Stimulated activated CD8-positive, alpha-beta memory T cell treated with anti-CD3 and anti-CD28 coated beads, Interleukin-7, amount 100 ng/mL, for 4 hours (primary cell): ENCODE data around the gene LRRC7.

Source experiments
- DNase-seq, 2 donors: peaks; one replicate each; pipeline ENCODE4 v3.0.0-alpha.2; 2020; ENCODE audit warnings: low read depth in 2 of 2

The LRRC7 gene

DNA sequence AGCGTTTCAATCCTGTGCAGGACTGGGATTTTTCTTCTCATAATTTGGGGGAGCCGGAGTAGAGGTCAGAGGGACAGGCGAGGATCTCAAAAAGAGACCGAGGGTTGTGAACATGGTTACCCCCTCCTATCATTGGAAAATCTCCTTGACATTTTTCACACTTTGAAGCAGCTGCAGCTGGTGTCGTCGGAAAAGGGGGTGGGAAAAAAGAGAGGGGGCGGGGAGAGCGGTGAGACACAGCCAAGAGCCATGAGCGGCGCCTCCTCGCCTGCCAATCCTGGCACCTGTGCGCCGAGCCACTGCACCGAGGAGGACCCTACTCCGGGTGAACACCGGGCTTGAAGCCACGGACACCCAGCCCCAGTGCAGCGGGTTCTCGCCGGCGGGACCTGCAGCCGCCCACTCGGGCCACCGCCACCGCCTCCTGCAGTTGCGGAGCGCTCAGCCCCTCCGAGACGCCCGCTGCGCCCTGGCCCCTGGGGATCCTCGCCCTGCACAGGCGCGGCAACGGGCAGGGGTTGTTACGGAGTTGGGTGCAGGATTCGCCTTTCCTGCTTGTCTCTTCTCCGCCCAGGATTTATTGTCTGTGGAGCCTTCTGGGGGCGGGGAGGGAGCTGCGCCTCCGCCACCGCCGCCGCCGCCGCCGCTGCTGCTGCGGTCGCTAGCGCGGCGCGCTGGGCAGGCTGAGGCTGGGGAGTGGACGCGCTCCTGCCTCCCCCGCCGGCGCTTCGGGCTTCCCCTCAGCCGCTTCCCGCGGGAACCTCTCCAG is at the start of gene LRRC7:
TSS of gene LRRC7 (plus strand) at position 271 of the 769 bp plus-strand sequence. CDS start 718 bp downstream, outside the sequence.
- no peak for DNase-seq

DNA sequence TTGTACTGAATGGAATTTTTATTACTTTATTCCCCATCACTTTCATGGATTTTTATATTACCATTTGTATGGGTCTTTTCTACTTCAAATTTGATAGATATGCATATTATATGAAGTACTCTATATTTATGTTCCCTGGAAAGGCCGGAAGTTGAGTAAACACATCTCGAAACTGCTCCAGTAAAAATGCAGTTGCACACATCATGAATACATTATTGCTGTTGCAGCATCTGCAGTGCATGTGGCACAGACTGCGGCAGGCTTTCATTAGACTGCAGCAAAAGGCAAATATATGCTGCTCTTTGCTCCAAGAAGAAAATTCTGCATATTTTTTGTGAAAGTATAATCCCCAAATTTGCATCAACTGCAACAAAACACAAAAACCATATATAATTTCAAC is 48.7 kb upstream of the LRRC7 start:
- DNase-seq, result no peak

DNA sequence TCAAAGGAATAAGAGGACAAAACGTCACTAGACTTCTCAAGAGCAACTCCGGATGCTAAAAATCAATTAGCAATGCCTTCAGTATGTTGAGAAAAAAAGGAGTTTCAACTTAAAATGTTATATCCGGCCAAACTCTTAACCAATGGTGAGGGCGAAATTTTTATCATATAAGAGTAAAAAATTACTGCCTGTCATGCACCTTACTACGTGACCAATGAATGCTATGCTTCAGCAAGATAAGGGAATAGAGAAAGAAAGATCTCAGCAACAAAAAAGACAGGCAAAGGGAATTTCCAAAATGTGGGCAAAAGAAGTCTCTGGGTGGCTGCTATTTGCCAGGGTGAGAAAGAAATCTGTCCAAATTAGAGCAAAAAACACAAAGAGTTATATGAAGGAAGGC is 47.4 kb upstream of the LRRC7 start:
- no peak for DNase-seq

DNA sequence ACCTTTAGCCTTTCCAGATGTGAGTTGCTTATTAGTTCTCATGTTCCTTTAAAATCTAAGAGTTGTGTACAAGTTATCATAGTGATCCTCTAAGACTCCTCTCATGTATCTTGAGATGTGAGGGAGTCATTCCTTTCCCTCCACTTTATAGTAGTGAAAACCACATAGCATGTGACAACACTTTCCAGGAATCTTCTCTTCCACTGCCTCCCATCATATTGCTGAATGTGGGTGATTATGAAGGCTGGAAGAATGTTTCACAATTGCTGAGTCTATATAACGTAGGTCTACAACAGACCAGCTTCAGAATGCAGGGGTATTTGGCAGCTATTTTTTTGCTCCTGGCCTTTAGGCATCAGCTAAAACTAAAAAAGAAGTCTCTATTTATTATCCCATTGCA is 44.7 kb upstream of the LRRC7 start:
- DNase-seq, result no peak

DNA sequence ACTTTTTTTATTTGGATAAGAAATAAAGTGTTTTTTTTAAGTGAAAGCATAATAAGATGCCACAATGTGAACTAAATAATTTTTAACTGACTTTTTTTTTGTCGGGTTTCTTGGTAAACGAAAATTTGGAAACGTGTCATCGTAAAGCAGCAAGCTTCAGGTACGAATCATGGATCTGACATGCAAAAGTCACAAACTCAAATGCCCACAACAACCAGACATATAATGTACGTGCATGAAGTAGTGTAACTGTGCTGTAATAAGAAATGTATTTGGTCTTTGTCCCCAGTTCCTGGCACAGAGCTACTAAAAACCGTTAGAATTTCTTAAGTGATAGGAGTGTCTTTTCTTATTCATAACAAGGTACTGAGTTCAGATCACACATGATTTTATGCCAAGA is 44.3 kb upstream of the LRRC7 start:
- no peak for DNase-seq

DNA sequence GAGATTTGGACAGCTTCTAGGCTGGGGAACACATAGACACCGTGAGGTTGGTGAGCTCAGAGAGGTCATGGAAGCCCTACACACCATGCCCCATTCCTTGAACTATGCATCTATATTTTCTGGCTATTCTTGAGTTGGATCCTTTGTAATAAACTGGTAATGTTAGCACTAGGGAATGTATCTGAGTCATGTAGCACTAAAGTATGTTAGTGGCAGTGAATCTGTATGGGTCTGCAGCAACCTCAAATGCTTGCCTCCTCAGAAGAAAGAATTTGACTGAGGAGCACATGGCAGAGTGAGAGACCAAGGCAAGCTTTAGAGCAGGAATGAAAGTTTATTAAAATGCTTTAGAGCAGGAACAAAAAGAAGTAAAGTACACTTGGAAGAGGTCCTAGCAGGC is 43.7 kb upstream of the LRRC7 start:
- DNase-seq, result no peak

DNA sequence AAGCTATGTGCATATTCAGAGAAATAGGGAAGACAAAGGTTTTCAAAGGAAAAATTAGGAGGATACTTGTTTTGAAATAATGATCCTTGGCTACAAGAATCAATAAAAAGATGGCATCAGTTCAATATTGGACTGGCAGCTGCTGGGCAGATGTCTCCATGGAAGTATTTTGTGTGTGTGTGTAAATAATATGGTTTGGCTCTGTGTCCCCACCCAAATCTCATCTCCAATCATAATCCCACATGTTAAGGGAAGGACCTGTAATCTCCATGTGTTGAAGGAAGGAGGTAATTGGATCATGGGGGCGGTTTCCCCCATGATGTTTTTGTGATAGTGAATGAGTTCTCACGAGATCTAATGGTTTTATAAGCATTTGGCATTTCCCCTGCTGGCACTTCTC is 40.4 kb upstream of the LRRC7 start:
- DNase-seq, result no peak

DNA sequence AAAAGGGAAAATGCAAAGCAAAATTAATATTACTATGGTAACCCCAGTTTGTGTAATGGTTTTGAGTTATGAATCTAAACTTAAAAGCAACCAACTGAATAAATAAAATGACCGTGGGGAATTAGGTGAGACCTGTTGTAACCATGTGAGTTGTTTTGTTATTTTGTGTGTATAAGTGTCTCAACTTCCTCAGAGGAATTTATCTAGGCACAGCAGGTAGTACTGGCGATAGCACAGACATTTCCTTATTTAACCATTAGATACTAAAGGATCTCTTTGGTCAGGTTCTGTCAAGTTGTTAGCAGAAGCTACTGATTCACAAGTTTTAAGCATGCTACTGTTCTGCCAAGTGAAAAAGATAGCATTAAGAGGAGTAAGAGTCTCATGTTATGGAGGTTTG is 39.3 kb upstream of the LRRC7 start:
- no peak for DNase-seq

DNA sequence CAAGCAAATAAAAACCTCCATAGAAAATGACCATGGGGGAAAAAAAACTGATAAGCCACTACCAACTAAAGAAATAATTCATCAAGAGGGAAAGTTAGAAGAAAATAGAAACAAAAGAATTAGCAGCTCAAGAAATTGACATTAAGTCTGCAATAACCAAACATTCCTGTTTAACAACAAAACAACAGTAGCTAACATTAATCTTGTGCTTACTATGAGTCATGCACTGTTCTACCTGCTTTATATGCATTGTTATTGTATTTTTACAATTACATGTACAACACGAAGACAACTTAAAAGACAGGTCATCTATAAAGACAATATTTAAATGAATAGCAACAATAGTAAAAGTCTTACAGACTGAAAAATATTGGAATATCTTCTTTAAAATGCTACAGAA is 34.4 kb upstream of the LRRC7 start:
- no peak for DNase-seq

DNA sequence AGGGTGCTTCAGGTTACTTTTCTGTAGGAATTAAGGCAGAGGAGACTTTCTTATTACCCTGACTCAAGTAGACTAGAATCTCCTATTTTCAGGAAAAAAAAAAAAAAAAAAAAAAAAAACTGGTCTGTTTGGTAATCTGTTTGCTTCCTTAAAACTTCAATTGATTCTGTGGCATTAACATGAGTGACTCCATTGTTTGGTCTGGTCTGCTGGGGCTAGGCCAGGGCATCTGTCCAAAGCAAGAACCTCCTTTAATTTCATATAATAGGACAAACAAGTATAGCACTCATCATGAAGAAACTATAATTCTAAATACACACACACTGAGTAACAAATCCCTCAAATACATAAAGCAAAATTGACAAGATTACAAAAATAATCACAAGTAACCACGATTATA is 32.9 kb upstream of the LRRC7 start:
- DNase-seq, result no peak

DNA sequence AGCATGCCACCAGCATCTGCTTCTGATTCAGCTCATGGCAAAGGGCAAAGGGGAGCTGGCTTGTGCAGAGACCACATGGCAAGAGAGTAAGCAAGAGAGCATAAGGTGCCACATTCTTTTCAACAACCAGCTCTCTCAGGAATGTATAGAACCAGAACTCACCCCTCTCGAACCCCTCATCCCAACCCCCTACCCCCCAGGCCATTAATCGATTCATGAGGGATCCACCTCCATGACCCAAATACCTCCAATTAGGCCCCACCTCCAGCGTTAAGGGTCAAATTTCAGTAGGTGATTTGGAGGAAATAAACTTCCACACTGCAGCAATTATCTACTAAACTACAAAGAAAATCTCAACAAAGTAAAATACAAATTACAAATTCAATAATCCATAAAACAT is 32.2 kb upstream of the LRRC7 start:
- DNase-seq, result no peak

DNA sequence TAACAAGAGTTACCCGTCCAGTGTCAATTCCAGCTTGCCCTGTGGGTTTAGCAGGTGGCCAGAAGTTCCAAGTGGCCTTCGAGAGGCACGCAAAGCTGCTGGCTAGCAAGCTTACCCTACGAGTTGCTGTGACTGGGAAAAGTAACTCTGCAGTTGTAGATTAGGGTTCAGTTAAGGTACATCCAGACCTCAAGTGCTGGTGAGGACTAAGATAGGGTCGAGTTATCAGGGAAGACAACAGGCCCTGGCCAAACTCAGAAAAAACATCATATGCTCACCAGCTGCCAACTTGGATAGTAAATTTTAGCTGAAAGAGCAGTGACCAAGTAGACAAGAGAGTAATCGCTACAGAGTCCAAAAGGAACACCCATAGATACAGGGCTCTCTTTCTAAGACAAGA is 27.7 kb upstream of the LRRC7 start:
- no peak for DNase-seq

DNA sequence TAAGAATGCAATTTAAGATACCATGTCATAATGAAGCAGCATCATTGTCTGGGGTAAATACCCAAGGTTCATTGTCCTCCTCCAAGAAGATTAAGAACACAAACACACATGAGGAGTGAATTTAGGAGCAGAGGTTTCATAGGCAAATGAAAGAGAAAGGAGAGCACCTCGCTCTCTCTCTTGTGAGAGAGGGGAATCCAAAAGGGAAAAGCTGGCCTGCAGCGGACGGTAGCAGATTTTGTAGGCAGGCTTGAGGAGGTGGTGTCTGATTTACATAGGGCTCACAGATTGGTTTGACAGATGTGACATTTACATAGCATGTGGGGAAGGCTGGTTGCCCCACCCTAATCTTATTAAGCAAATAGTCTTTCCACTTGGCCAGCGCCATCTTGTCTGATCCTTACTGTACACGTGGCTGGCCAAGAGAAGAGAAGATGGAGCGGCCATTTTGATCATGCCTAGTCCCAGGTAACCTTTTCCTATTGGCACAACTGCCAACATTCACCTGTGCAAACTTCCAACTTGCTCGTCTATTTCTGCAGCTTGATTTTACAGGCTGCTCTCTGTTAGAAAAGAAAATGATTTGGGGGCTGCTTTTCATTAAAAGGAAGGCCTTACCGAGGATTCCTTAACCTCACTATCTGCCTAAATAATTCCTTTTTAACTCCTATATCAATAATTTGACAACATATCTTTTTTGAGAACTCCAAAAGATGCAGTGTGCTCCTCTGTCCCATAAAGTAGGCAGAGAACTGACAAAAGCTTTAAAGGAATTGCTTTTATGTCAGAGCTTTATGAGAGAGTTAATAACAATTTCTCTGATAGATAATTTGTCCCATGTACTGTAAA is 16.0 kb upstream of the LRRC7 start:
- DNase-seq, result no peak

DNA sequence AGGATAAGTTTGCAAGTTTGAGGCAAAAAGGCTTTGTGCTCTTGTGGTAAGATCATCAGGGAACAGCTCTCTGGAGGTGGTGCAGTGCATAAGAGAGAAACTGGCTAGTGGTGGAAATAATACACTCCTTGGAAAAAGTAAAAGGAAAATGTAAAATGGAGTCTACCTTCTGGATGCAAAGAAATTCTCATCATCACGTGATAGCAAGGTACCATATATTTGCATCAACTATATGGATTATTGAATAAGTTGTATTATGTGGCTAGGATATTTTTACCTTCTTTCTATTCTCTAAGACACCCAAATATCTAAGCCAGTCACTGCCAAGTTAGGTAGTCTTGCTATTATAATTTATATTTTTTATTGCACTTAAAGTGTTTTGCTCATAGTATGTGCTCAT is 14.0 kb upstream of the LRRC7 start:
- DNase-seq, result no peak

DNA sequence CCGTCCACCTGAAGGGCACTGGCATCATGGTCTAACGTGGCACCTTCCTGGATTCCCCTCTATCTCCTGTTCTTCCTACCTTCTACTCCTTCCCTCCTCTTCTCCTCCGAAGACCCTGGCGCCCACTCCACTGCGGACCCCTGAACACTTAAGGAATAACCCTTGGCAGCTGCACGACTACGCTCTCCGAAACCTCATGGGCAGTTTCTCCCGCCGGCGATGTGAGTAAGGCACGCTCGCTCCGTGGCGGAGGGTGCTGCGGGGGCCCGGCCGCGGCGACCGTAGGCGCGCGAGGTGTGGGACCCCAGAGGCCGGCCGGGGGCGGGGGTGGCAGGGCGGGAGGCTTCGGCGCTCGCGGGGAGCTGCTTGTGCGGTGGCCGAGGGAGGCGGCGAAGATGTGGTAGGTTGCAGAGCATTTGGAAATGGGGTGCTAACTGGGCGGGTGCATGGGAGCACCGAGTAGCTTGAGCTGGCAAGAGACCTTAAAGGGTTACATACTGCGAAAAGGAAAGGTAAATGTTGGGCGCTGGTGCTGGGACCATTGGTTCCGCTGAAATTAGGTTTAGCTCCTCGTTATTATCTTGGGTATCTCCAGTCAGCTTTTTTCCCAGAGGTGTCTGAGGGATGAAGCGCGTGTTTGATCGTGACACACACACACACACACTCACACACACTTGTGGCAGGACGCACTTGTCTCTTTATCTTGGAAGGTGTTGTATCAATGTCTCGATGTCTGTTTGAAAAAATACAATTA is 876 bp downstream of the LRRC7 start:
- DNase-seq, result no peak

DNA sequence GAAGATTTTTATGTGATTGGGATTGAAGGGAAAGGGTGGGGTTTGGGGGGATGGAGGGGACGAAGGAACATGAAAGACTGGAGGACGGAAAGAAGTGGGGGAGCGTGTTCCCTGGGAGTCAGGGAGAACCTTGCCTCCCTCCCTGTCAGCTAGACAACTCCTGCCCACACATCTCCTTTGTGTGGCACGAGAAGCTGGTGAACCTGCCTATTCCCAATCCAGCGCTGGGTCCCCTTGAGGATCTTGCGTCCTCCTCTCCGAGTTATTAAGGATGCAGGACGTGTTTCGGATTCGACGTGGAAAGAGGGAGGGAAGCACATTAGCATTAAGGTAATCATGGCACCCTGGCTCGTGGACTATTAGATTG is 1.4 kb downstream of the LRRC7 start:
- no peak for DNase-seq

DNA sequence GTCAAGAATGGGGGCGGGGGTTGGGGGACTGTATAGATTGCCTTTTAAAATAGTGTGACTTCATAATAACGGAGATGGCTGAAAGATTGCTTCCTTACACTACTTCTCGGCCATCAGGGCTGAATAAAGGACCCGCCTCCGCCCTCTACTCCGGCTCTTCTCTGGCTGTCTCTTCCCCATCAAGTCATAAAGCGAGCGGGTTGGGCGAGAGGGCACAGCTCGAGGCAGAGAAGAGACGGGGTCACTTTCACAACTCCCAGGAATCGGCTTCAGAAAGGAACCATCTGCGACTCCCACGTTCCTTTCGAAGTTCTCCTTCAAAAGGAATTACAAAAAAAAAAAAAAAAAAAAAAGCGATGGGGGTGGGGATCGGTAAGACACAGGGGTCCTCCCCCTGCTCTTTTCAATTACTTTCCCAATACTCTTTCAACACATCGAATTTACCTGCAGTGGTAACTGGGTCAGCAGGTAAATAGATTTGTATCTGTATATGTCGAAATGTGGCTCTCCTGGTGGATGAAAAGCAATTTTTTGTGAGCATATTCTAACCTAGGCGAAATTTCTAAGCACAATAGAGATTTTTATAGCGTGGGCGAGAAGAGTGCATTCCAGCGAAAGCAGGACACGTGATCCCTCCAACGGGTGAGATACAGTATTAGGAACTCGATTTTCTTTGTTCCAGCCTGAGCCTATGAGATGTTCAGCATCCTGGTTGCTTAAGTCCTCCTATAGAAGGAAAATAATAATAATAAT is 2.0 kb downstream of the LRRC7 start:
- DNase-seq, result no peak

DNA sequence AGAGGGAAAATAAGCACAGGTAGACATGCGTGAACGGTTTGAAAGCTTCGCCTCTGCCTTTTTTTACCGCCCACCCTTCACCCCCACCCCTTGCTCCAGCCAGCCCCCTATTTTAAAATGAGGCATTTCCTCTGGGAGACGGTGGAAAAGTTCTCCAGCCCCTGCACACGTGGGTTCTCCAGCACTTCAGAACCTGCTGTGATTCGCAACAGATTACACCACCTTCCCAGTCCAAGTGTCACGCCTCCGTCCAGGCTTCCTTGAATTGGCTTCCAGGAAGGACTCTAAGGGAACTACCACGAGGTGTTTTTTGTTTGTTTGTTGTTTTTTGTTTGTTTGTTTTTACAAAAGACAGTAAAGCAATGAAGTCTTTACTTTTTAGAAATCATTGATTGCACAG is 2.6 kb downstream of the LRRC7 start:
- no peak for DNase-seq

DNA sequence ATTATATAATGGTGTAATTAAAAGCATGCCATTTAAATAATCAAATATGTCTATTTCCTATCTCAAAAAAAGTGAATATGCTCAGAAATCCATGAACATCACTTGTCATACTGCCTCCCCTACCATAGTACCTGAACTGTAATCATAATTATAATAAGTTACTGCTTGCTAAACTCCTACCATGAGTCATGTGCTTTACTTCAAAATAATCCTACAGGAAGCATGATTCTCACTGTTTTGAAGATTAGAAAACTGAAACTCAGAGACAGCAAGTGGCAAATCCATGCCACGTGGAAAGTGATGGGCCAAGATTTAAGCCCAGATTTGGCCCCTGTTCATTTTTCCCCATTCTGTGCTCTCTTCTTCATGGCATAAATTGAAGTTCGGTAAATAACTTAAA is 5.2 kb downstream of the LRRC7 start:
- DNase-seq, result no peak

DNA sequence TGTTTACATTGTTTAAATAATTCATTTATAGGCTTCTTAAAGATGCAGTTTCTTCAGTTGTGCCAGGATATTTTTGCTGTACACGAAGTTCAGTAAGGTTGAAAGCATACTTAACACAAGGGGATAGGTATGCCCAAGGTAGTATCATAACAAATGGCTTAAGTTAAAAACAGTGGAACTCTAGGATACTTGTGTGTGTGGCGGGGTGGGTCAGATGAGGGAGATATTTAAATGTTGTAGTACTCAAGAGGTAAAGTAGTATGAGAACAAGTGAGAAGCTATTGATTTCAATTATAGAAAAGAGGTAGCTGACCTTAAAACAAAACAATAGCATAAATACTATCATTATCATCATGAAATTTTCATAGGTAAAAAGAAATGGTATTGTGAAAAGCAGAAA is 6.2 kb downstream of the LRRC7 start:
- DNase-seq, result no peak

DNA sequence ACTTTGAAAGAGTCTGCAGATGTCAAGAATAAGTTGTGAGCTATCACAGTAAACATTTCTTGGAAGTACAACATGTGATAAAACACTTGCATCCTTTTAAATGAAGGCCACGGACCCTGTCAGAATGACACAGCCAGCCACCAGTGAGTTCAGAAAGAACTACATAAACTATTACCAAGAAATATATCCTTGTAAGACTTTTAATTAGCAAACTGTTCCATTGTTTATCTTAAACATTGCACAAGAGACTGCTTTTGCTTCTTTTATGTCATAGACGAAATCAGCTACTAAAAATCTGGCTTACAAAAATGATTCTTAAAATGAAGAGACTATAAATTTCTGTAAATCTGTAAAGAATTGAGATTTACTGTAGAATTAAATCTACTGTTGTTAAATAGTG is 17.9 kb downstream of the LRRC7 start:
- no peak for DNase-seq

DNA sequence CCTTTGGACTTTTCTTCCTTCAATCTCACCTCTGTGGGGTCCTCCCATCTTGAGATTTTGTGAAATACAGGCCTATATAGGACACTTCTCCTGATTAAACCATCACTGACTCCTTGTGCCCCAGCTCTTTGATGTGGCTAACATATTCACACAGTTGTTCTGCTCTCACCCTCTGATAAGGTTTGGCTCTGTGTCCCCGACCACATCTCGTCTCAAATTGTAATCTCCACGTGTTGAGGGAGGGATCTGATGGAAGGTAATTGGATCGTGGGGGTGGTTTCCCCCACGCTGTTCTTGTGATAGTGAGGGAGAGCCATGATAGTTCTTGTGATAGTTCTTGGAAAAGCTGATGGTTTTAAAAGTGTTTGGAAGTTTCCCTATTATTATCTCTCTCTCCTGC is 19.7 kb downstream of the LRRC7 start:
- no peak for DNase-seq
